Neuron (in vitro differentiated cells): ENCODE results near the gene IL9.

ENCODE experiments used
- H2AFZ ChIP-seq: one replicate; pipeline ENCODE4 v1.6.1; 2013; ENCODE audit warnings: low read depth, mild to moderate bottlenecking, inconsistent platforms, low read length, moderate library complexity
- H3K27me3 ChIP-seq: one replicate; pipeline ENCODE4 v1.6.1; 2013; ENCODE audit warnings: low read length; ENCODE audit not compliant: insufficient read depth
- H3K36me3 ChIP-seq: one replicate; pipeline ENCODE4 v1.6.1; 2013; ENCODE audit warnings: low read length; ENCODE audit not compliant: insufficient read depth
- H3K4me1 ChIP-seq: one replicate; pipeline ENCODE4 v1.6.1; 2013; ENCODE audit warnings: low read length; ENCODE audit not compliant: insufficient read depth
- H3K4me3 ChIP-seq: 2 replicates; pipeline ENCODE4 v1.5.1; 2013; ENCODE audit warnings: mild to moderate bottlenecking, low read length, moderate library complexity
- H3K9me3 ChIP-seq: one replicate; pipeline ENCODE4 v1.6.1; 2013; ENCODE audit warnings: low read length

IL9 gene

GRCh38 chr5:135887447-135887864 is 8.2 kb downstream of the IL9 start:
- no peak overlapping the region for H3K4me3 ChIP-seq
- peaks cover 4% of the 10 kb centered on the region for H3K27me3 ChIP-seq
- no peaks in the 10 kb centered on the region for H3K4me1 ChIP-seq
- no peaks in the 10 kb centered on the region for H3K36me3 ChIP-seq
- no peak overlapping the region for H2AFZ ChIP-seq
- H3K9me3 ChIP-seq, result no peaks in the 10 kb centered on the region

GRCh38 chr5:135886136-135886535 is 9.5 kb downstream of the IL9 start:
- H3K36me3 ChIP-seq, result no peaks in the 10 kb centered on the region
- H3K4me1 ChIP-seq, result no peaks in the 10 kb centered on the region
- no peak overlapping the region for H3K4me3 ChIP-seq
- H3K27me3 ChIP-seq, result peaks cover 4% of the 10 kb centered on the region
- H2AFZ ChIP-seq, result no peak overlapping the region
- no peaks in the 10 kb centered on the region for H3K9me3 ChIP-seq

- no peak overlapping the region for H2AFZ ChIP-seq
- no peaks in the 10 kb centered on the region for H3K36me3 ChIP-seq
- no peaks in the 10 kb centered on the region for H3K4me1 ChIP-seq
- peaks cover 4% of the 10 kb centered on the region for H3K27me3 ChIP-seq
- H3K9me3 ChIP-seq, result no peaks in the 10 kb centered on the region
- H3K4me3 ChIP-seq, result no peak overlapping the region
These were observed 10.6 kb downstream of the IL9 start for GRCh38 chr5:135885031-135885430.

GRCh38 chr5:135883441-135883840 is 12.2 kb downstream of the IL9 start:
- H3K4me1 ChIP-seq, result no peaks in the 10 kb centered on the region
- H3K36me3 ChIP-seq, result no peaks in the 10 kb centered on the region
- no peaks in the 10 kb centered on the region for H3K27me3 ChIP-seq
- H3K4me3 ChIP-seq, result no peak overlapping the region
- H3K9me3 ChIP-seq, result no peaks in the 10 kb centered on the region
- no peak overlapping the region for H2AFZ ChIP-seq

- no peaks in the 10 kb centered on the region for H3K27me3 ChIP-seq
- H3K36me3 ChIP-seq, result no peaks in the 10 kb centered on the region
- H3K4me1 ChIP-seq, result no peaks in the 10 kb centered on the region
- no peak overlapping the region for H2AFZ ChIP-seq
- H3K4me3 ChIP-seq, result no peak overlapping the region
- no peaks in the 10 kb centered on the region for H3K9me3 ChIP-seq
These were observed 12.6 kb downstream of the IL9 start for GRCh38 chr5:135883026-135883425.

GRCh38 chr5:135881819-135882218 is 13.8 kb downstream of the IL9 start:
- no peaks in the 10 kb centered on the region for H3K27me3 ChIP-seq
- H3K36me3 ChIP-seq, result no peaks in the 10 kb centered on the region
- H3K9me3 ChIP-seq, result no peaks in the 10 kb centered on the region
- no peak overlapping the region for H3K4me3 ChIP-seq
- H2AFZ ChIP-seq, result no peak overlapping the region
- H3K4me1 ChIP-seq, result no peaks in the 10 kb centered on the region

GRCh38 chr5:135881244-135881643 is 14.4 kb downstream of the IL9 start:
- H3K4me1 ChIP-seq, result no peaks in the 10 kb centered on the region
- no peak overlapping the region for H2AFZ ChIP-seq
- no peak overlapping the region for H3K4me3 ChIP-seq
- H3K27me3 ChIP-seq, result no peaks in the 10 kb centered on the region
- H3K36me3 ChIP-seq, result no peaks in the 10 kb centered on the region
- H3K9me3 ChIP-seq, result no peaks in the 10 kb centered on the region

- no peak overlapping the region for H2AFZ ChIP-seq
- H3K9me3 ChIP-seq, result no peaks in the 10 kb centered on the region
- no peaks in the 10 kb centered on the region for H3K36me3 ChIP-seq
- H3K4me3 ChIP-seq, result no peak overlapping the region
- no peaks in the 10 kb centered on the region for H3K4me1 ChIP-seq
- H3K27me3 ChIP-seq, result no peaks in the 10 kb centered on the region
These were observed 14.8 kb downstream of the IL9 start for GRCh38 chr5:135880801-135881200.

GRCh38 chr5:135880278-135880677 is 15.4 kb downstream of the IL9 start:
- H3K9me3 ChIP-seq, result no peaks in the 10 kb centered on the region
- H3K4me3 ChIP-seq, result no peak overlapping the region
- H3K36me3 ChIP-seq, result no peaks in the 10 kb centered on the region
- no peak overlapping the region for H2AFZ ChIP-seq
- no peaks in the 10 kb centered on the region for H3K27me3 ChIP-seq
- H3K4me1 ChIP-seq, result no peaks in the 10 kb centered on the region

- Histone ChIP-seq H2AFZ (no peak overlapping the region), H3K36me3 (no peaks in the 10 kb centered on the region), H3K4me1 (no peaks in the 10 kb centered on the region), H3K4me3 (no peak overlapping the region), H3K27me3 (no peaks in the 10 kb centered on the region), H3K9me3 (no peaks in the 10 kb centered on the region)
These were observed 16.1 kb downstream of the IL9 start for GRCh38 chr5:135879591-135879990.

- no peak overlapping the region for H3K4me3 ChIP-seq
- H3K4me1 ChIP-seq, result no peaks in the 10 kb centered on the region
- no peak overlapping the region for H2AFZ ChIP-seq
- no peaks in the 10 kb centered on the region for H3K27me3 ChIP-seq
- H3K36me3 ChIP-seq, result no peaks in the 10 kb centered on the region
- no peaks in the 10 kb centered on the region for H3K9me3 ChIP-seq
These were observed 17.5 kb downstream of the IL9 start for GRCh38 chr5:135878156-135878620.

- H3K4me1 ChIP-seq, result no peaks in the 10 kb centered on the region
- H3K9me3 ChIP-seq, result no peaks in the 10 kb centered on the region
- no peak overlapping the region for H2AFZ ChIP-seq
- no peaks in the 10 kb centered on the region for H3K36me3 ChIP-seq
- no peak overlapping the region for H3K4me3 ChIP-seq
- no peaks in the 10 kb centered on the region for H3K27me3 ChIP-seq
These were observed 18.0 kb downstream of the IL9 start for GRCh38 chr5:135877570-135878155.

GRCh38 chr5:135876146-135876545 is 19.5 kb downstream of the IL9 start:
- H3K4me3 ChIP-seq, result no peak overlapping the region
- H2AFZ ChIP-seq, result no peak overlapping the region
- no peaks in the 10 kb centered on the region for H3K36me3 ChIP-seq
- H3K9me3 ChIP-seq, result no peaks in the 10 kb centered on the region
- no peaks in the 10 kb centered on the region for H3K27me3 ChIP-seq
- H3K4me1 ChIP-seq, result no peaks in the 10 kb centered on the region

- Histone ChIP-seq H3K4me3 (no peak overlapping the region), H3K36me3 (no peaks in the 10 kb centered on the region), H3K27me3 (no peaks in the 10 kb centered on the region), H2AFZ (no peak overlapping the region), H3K9me3 (no peaks in the 10 kb centered on the region), H3K4me1 (no peaks in the 10 kb centered on the region)
These were observed 20.1 kb downstream of the IL9 start for GRCh38 chr5:135875567-135875966.
